ENCODE measurements around the gene KRTAP10-7.

DNA sequence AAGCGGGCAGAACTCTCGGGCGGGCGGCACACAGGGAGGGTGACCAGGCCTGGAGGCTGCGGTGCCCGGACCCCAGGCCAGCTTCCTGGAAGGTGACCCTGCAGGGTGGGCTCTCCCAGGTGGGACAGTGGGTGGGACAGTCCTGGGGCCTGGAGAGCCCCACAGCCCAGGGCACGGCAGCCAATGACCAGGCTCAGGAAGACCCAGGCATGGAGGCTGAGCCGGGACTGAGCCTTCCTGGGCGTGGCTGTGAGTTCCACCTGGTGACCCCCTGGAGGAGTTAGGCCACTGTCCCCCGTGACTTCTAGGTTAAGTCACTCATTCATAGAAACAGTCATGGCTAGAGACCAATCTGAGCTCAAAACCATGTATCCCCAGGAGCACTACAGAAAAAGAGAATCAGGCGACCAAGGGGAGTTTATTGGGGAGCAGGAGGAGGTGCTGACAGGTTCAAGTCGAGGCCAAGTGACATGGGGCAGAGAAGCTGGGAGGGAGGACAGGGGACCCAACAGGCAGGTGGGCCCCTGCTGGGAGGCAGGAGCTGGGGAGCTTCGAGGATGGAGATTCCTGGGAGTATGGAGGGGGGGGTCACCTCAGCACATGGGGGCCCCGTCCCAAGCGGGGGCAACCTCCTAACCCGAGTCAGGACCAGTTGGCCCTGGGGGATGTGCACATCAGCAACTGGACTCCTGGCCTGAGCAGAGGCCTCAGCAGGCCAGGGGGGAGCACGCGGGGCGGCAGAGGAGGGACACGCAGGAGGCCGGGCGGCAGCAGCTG, 21.2 kb upstream of the KRTAP10-7 start:
- TF ChIP-seq, protein P1, sequence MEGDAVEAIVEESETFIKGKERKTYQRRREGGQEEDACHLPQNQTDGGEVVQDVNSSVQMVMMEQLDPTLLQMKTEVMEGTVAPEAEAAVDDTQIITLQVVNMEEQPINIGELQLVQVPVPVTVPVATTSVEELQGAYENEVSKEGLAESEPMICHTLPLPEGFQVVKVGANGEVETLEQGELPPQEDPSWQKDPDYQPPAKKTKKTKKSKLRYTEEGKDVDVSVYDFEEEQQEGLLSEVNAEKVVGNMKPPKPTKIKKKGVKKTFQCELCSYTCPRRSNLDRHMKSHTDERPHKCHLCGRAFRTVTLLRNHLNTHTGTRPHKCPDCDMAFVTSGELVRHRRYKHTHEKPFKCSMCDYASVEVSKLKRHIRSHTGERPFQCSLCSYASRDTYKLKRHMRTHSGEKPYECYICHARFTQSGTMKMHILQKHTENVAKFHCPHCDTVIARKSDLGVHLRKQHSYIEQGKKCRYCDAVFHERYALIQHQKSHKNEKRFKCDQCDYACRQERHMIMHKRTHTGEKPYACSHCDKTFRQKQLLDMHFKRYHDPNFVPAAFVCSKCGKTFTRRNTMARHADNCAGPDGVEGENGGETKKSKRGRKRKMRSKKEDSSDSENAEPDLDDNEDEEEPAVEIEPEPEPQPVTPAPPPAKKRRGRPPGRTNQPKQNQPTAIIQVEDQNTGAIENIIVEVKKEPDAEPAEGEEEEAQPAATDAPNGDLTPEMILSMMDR (IDR thresholded peaks at IDR 0.05), result no peak
- no peak for TF ChIP-seq ZFX (IDR thresholded peaks at IDR 0.05; ENCODE audit: borderline replicate concordance)

Data from 22Rv1 (cell line).